WI38 (cell line): Measurements from ENCODE around the gene GNA14.

Source experiments
- H3K4me3 ChIP-seq: 2 replicates; pipeline ENCODE4 v1.5.1; 2011; ENCODE audit warnings: low read depth, mild to moderate bottlenecking, control low read depth, low read length
- TF ChIP-seq, protein P1 (sequence below): IDR thresholded peaks from 2 replicates; pipeline ENCODE4 v1.5.1; 2012; ENCODE audit warnings: low read depth, mild to moderate bottlenecking, control low read depth, low read length

Gene GNA14

GRCh38 chr9:77594963-77595362 is 53.2 kb downstream of the GNA14 start:
- H3K4me3 ChIP-seq, result no peak overlapping the region
- TF ChIP-seq, protein P1, sequence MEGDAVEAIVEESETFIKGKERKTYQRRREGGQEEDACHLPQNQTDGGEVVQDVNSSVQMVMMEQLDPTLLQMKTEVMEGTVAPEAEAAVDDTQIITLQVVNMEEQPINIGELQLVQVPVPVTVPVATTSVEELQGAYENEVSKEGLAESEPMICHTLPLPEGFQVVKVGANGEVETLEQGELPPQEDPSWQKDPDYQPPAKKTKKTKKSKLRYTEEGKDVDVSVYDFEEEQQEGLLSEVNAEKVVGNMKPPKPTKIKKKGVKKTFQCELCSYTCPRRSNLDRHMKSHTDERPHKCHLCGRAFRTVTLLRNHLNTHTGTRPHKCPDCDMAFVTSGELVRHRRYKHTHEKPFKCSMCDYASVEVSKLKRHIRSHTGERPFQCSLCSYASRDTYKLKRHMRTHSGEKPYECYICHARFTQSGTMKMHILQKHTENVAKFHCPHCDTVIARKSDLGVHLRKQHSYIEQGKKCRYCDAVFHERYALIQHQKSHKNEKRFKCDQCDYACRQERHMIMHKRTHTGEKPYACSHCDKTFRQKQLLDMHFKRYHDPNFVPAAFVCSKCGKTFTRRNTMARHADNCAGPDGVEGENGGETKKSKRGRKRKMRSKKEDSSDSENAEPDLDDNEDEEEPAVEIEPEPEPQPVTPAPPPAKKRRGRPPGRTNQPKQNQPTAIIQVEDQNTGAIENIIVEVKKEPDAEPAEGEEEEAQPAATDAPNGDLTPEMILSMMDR, result no peak

DNA sequence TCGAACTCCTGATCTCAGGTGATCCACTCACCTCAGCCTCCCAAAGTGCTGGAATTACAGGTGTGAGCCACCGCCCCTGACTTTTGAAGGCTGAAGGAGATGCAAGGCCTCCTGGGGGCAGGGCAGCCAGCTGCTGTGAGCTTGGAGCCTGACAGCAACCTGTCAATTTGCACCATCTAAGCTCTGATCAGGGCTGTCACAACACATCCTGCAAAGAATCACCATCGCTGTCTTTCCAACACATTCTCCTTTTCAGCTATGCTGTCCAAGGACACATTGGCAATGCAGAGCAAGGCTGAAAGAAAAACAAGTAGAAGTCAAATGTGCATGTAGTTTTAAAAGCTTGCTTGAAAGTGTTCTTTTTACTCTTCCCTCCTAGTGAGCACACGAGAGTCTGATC is 54.6 kb downstream of the GNA14 start:
- TF ChIP-seq, protein P1, result no peak
- H3K4me3 ChIP-seq, result no peak overlapping the region

DNA sequence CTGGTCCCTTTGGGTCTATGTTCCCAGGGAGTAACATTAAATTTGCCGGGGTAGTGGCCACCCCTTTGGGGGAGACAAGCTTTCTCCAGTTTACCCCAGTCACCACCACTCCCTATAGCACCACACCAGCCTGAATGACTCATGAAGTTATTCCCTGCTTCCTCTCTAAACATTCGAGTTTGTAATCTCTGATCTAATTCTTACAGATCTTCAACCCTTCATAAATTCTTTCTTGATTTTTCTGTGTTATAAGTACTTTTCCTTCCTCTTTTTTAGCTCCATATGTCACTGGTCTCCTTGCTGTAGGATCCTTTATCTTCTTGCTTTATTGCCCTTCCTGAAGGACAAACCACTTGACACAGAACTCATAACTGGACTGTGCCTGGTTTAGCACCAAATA is 55.6 kb downstream of the GNA14 start:
- TF ChIP-seq, protein P1, result no peak
- no peak overlapping the region for H3K4me3 ChIP-seq

- TF ChIP-seq, protein P1, result no peak
- no peak overlapping the region for H3K4me3 ChIP-seq
Measured at GRCh38 chr9:77589046-77589795, 58.9 kb downstream of the GNA14 start.

GRCh38 chr9:77588271-77588937 is 59.7 kb downstream of the GNA14 start:
- no peak overlapping the region for H3K4me3 ChIP-seq
- TF ChIP-seq, protein P1, result no peak

GRCh38 chr9:77587851-77588250 is 60.3 kb downstream of the GNA14 start:
- no peak overlapping the region for H3K4me3 ChIP-seq
- TF ChIP-seq, protein P1, result no peak

DNA sequence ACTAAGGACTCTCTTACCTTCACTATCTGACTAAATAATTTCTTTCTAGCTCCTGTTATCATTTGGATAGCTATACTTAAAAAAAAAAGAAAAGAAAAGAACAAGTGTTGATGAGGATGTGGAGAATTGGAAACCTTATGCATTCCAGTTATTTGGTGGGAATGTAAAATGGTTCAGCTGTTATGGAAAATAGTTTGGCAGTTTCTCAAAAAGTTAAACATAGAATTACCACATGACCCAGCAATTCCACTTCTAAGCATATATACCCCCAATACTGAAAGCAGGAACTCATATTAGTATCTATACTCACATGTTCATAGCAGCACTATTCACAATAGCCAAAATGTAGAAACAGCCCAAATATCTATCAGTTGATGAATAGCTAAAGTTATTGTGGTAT is 61.1 kb downstream of the GNA14 start:
- TF ChIP-seq, protein P1, result no peak
- H3K4me3 ChIP-seq, result no peak overlapping the region
